GM20000 (cell line): ENCODE results near the gene VGLL4.
"Not testable (repeated sequence)": the region's sequence is repeated elsewhere in the genome, so short reads cannot be mapped to it uniquely, and the experiment has no call there.

Experiments
- DNase-seq: peaks from one replicate; pipeline ENCODE4 v3.0.0; 2012; ENCODE audit warnings: low spot score
- TF ChIP-seq, protein P1 (sequence below): IDR thresholded peaks from 2 replicates; pipeline ENCODE4 v1.5.1; 2012; ENCODE audit warnings: mild to moderate bottlenecking, control low read depth; ENCODE audit errors: extremely low read depth, missing control alignments

The VGLL4 gene

DNA sequence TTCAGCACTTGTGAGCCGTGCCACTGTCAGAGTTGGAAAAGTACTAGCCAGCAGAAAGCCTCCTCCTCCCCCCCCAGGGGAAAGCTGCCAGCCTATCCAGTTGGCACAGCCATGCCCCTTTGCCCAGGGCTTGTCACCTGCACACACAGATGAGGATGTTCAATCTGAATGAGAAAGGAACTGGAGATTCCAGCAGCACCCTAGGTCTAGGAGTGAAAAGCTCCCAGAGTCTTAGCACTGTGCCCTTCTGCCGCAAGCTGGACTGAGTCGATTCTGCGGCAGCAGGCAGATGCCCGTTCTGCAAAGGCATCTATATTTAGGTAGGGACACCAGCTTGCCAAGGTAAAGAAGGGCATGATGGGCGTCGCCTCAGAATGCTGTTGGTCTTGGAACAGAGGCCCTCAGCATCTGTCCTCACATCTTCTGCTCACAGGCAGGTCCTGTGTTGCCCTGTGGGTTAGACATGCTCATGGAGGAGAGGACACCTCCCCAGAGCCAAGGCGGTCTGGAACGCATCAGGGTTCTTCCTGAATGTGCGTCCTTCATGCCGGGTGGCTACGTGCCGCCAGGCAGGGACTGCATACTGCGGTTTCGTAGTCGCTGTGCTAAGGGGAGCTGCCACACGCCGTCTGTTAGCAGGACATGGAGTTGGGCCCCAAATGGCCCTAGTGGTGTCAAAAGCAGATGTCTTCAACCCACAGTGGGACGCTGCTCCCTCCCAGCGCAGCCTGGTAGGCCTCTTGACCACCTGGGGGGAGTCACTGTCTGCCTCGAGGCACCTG, 109.5 kb downstream of the VGLL4 start:
- TF ChIP-seq, protein P1, sequence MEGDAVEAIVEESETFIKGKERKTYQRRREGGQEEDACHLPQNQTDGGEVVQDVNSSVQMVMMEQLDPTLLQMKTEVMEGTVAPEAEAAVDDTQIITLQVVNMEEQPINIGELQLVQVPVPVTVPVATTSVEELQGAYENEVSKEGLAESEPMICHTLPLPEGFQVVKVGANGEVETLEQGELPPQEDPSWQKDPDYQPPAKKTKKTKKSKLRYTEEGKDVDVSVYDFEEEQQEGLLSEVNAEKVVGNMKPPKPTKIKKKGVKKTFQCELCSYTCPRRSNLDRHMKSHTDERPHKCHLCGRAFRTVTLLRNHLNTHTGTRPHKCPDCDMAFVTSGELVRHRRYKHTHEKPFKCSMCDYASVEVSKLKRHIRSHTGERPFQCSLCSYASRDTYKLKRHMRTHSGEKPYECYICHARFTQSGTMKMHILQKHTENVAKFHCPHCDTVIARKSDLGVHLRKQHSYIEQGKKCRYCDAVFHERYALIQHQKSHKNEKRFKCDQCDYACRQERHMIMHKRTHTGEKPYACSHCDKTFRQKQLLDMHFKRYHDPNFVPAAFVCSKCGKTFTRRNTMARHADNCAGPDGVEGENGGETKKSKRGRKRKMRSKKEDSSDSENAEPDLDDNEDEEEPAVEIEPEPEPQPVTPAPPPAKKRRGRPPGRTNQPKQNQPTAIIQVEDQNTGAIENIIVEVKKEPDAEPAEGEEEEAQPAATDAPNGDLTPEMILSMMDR, result no peak
- no peak for DNase-seq

DNA sequence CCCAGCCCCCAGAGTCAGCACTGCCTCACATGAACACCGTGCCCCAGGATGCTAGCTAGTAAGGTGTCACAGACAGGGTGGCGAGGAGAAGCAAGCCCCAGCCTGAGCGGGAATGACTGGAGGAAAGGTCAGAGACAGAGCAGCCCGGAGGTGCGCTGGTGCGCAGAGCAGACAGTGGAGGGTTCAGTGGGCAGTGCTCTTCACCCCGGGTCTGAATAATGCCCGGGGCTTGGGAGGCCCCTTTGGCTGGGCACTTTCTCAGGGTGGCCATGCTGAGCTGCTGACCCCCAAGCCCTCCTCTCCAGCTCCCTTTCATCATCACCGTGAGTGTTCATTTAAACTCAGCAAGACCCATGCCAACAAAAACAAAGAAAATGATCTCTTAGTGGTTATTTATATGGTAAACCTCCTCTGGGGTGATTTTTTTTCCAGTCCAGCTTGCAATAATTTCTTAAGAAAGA, 110.8 kb downstream of the VGLL4 start:
- DNase-seq, result no peak
- TF ChIP-seq, protein P1, result no peak

DNA sequence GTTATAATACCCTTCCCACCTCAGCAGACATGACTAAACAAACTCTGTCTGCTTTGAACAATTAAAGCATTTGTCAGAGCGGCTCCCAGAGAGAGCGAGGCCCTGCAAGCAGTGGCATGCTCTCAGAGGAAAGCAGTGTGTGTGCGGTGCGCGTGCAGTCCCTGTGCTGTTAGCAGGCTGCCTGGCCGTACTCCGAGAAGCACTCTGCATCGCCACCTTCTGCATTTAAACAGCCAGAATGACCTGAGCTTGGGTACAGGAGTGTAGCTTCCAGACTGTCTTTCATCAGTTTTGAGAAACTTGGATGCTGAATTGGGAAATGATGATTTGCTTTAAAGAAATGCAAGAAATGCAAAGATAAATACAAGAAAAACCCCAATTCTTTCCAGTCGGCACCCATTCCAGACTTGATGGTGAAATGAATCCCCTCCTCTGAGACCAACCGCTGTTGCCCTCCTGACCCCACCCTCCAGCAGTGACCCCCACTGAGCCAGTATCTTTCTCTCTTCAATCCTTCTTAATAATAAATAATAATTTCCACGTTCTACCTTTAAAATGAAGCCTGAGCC, 113.5 kb downstream of the VGLL4 start:
- TF ChIP-seq, protein P1, result no peak
- DNase-seq, result no peak

DNA sequence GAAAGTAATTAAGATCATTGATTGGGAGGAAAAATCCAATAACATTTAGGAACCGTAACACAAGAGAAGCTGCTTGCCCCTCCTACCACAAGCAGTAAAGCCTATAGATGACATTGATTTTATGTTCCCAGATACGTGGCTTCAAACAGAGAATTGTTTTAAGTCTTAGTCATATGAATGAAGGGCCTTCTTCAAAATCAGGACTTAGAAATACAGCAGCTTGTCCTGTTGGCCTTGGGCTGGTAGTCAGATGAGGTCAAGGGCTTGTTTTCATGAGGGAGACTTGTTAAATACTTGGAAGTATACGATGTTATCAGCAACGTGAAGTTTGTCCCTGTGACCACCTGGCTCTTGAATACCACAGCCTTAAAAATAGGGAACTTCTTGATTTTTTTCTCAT, 114.4 kb downstream of the VGLL4 start:
- TF ChIP-seq, protein P1, result no peak
- no peak for DNase-seq

DNA sequence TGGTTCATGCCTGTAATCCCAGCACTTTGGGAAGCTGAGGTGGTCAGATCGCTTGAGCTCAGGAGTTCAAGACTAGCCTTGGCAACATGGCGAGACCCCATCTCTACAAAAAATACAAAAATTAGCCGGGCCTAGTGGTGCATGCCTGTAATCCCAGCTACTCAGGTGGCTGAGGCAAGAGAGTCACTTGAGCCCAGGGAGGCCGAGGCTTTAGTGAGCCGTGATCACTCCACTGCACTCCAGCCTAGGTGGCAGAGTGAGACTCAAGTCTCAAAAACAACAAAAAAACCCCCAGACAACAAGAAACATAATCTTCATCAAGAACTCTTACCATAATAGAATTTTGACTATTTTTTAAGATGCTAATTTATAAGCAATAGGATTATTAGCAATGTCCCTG, 117.6 kb downstream of the VGLL4 start:
- not testable (repeated sequence) for DNase-seq

DNA sequence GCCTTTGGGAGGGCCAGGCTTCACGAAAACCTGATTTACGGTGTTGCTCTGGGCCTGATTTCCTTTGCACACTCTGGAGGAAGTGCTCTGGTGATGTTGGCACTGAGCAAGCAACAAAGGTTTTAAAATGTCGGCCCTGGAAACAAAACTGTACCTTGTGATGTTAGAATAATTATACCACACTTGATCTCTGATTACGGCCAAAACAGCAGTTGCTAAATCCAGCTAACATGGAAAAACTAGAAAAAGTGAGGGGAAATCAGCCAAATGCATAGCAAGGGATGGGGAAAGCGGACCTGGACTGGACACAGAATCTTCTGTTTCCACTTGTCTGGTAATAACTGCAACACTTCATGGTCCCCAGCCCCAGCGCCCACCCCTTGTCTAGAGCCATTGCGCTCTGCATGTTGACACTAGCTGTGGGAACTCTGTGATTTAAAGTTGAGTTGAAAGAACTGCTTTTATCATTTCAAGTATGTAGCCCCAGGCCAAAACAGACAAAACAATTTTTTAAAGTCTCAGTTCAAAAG, 120.1 kb downstream of the VGLL4 start:
- TF ChIP-seq, protein P1, result no peak
- no peak for DNase-seq

DNA sequence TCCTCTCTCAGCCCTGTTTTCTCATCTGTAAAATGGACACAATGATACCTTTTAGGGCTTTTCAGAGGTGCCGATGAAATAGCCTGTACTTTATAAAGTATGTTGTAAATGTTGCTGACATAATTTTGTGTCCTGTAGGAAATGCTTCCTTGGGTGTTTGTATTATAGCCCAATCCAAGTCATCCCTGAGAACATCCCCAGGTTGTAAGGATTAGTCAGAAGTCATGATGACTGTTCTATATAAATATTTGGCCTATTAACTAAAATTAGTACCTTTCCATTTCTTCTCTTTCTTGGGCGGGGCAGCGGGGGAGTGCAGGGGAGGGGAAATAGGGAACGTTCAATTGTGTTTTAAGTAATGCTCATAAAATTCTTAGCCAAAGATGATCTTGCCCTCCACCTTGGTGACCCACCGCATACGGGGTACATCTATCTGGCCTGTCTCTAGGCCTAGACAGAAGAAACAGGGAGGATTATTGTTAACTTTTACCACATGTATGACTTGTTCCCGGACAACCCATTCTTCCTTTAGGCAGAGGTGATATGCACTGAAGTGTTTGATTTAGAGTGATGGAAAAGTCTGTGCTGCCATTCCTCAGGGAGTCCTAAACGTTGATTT, 120.7 kb downstream of the VGLL4 start:
- TF ChIP-seq, protein P1, result no peak
- DNase-seq, result no peak

DNA sequence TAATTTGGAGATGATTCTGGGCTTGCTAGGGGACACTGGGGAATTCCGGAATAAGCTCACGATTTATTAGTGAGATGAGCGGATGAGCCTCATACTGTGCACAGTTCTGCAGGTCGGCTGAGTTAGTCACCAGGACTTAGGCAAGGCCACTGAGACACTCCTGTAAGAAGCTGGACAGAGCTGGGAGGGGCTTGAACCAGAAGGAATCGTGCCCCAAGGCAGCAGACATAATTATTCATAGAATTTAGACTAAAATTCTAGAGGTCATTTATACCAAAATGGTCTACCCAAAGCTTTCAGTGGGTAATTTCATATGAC, 121.4 kb downstream of the VGLL4 start:
- TF ChIP-seq, protein P1, result no peak

More for the DNA sequence above, 121.4 kb downstream of the VGLL4 start:
- DNase-seq, result no peak
